Inferior parietal cortex (tissue), 1 donor: Measurements from ENCODE around the gene TRIM25.
A peak's percentile ranks its signal among the peaks of the same experiment; 100 is the strongest.
"Not testable (repeated sequence)": the region's sequence is repeated elsewhere in the genome, so short reads cannot be mapped to it uniquely, and the experiment has no call there.

Experiments
- DNase-seq: peaks from one replicate; pipeline ENCODE4 v3.0.0-alpha.2; 2016; ENCODE audit errors: extremely low spot score

TRIM25 gene

GRCh38 chr17:56913867-56914580 is at the start of gene TRIM25:
TSS of gene TRIM25 (minus strand) at chr17:56914049. CDS start at chr17:56913988, 61 bp downstream.
- peak; percentile 55 for DNase-seq

- peak; percentile 96 for DNase-seq
These were observed 47.0 kb upstream of the TRIM25 start, which contains the start of gene COIL for GRCh38 chr17:56960596-56961538. TSS of gene COIL (minus strand) at chr17:56961050. CDS start at chr17:56961019, 31 bp downstream.

GRCh38 chr17:56956992-56957391 is 43.1 kb upstream of the TRIM25 start:
- DNase-seq: no peak

- no peak for DNase-seq
These were observed 35.7 kb upstream of the TRIM25 start for GRCh38 chr17:56949595-56949994.

- no peak for DNase-seq
These were observed 34.6 kb upstream of the TRIM25 start for GRCh38 chr17:56948491-56948890.

GRCh38 chr17:56947741-56948140 is 33.9 kb upstream of the TRIM25 start:
- no peak for DNase-seq

- DNase-seq: no peak
These were observed 32.2 kb upstream of the TRIM25 start for GRCh38 chr17:56945938-56946505.

- no peak for DNase-seq
These were observed 29.8 kb upstream of the TRIM25 start for GRCh38 chr17:56943505-56944125.

GRCh38 chr17:56939869-56940484 is 26.1 kb upstream of the TRIM25 start:
- DNase-seq: peak; percentile 79

- not testable (repeated sequence) for DNase-seq
These were observed 24.4 kb upstream of the TRIM25 start for GRCh38 chr17:56938206-56938605.

- DNase-seq: no peak
These were observed 23.8 kb upstream of the TRIM25 start for GRCh38 chr17:56937687-56938086.

GRCh38 chr17:56936697-56937322 is 23.0 kb upstream of the TRIM25 start:
- no peak for DNase-seq

- no peak for DNase-seq
These were observed 21.6 kb upstream of the TRIM25 start for GRCh38 chr17:56935461-56935860.

GRCh38 chr17:56934280-56934679 is 20.4 kb upstream of the TRIM25 start:
- no peak for DNase-seq

GRCh38 chr17:56933868-56934267 is 20.0 kb upstream of the TRIM25 start:
- DNase-seq: no peak

GRCh38 chr17:56933151-56933745 is 19.4 kb upstream of the TRIM25 start:
- DNase-seq: no peak

- no peak for DNase-seq
These were observed 17.0 kb upstream of the TRIM25 start for GRCh38 chr17:56930739-56931337.

GRCh38 chr17:56929362-56929969 is 15.6 kb upstream of the TRIM25 start:
- DNase-seq: no peak

- DNase-seq: no peak
These were observed 14.7 kb upstream of the TRIM25 start for GRCh38 chr17:56928586-56928985.

GRCh38 chr17:56926704-56927103 is 12.9 kb upstream of the TRIM25 start:
- no peak for DNase-seq
